GM06990 (cell line): ENCODE results near the gene PRKCB.

Experiments used
- DNase-seq: peaks from one replicate; pipeline ENCODE4 v3.0.0-alpha.2; 2011; ENCODE audit not compliant: insufficient read length; ENCODE audit errors: extremely low read depth
- H3K27me3 ChIP-seq: replicated peaks from 2 replicates; pipeline ENCODE4 v1.6.0; 2011; ENCODE audit warnings: low read length; ENCODE audit not compliant: control insufficient read depth, insufficient read depth
- H3K36me3 ChIP-seq: 2 replicates; pipeline ENCODE4 v1.5.1; 2011; ENCODE audit warnings: low read length; ENCODE audit not compliant: control insufficient read depth, insufficient read depth
- H3K4me3 ChIP-seq: replicated peaks from 2 replicates; pipeline ENCODE4 v1.5.1; 2011; ENCODE audit warnings: low read depth, mild to moderate bottlenecking, control low read depth, low read length
- CTCF ChIP-seq: IDR thresholded peaks from 2 replicates; pipeline ENCODE4 v1.5.1; 2011; ENCODE audit warnings: low read length, control low read depth, mild to moderate bottlenecking, inconsistent platforms; ENCODE audit not compliant: insufficient read depth, poor library complexity, severe bottlenecking

PRKCB gene

GRCh38 chr16:23948949-23949411 lies 113.2 kb downstream of the PRKCB start:
- no peak for DNase-seq
- H3K27me3 ChIP-seq = no peaks in the 10 kb centered on the region
- no peak for TF ChIP-seq CTCF

GRCh38 chr16:23949630-23950290 lies 114.0 kb downstream of the PRKCB start:
- no peak for TF ChIP-seq CTCF
- Histone ChIP-seq H3K4me3 (no peak overlapping the region), H3K36me3 (peaks cover 7% of the 10 kb centered on the region), H3K27me3 (no peaks in the 10 kb centered on the region)
- peak; percentile 69 for DNase-seq

More at GRCh38 chr16:23948949-23949411, 113.2 kb downstream of the PRKCB start:
- Histone ChIP-seq H3K36me3 (peaks cover 9% of the 10 kb centered on the region), H3K4me3 (no peak overlapping the region)

- TF ChIP-seq CTCF = no peak
- H3K36me3 ChIP-seq = peaks cover 5% of the 10 kb centered on the region
- no peak overlapping the region for H3K4me3 ChIP-seq
- H3K27me3 ChIP-seq = no peaks in the 10 kb centered on the region
- DNase-seq = no peak
Measured at GRCh38 chr16:23950291-23950894, 114.6 kb downstream of the PRKCB start.

GRCh38 chr16:23950898-23951297 lies 115.1 kb downstream of the PRKCB start:
- no peak for TF ChIP-seq CTCF
- Histone ChIP-seq H3K36me3 (peaks cover 8% of the 10 kb centered on the region), H3K4me3 (no peak overlapping the region), H3K27me3 (no peaks in the 10 kb centered on the region)
- DNase-seq = no peak

GRCh38 chr16:23952128-23952970 lies 116.6 kb downstream of the PRKCB start:
- DNase-seq = no peak
- TF ChIP-seq CTCF = no peak
- H3K27me3 ChIP-seq = no peaks in the 10 kb centered on the region
- H3K4me3 ChIP-seq = no peak overlapping the region
- H3K36me3 ChIP-seq = peaks cover 4% of the 10 kb centered on the region
